COR-L47 (cell line): ENCODE data around the gene VGLL2.
"Not testable (repeated sequence)": the region's sequence is repeated elsewhere in the genome, so short reads cannot be mapped to it uniquely, and the experiment has no call there.

Experiments
- DNase-seq: peaks from one replicate; lab custom pipeline; 2025; lab: John Stamatoyannopoulos, UW

VGLL2 gene, protein sequence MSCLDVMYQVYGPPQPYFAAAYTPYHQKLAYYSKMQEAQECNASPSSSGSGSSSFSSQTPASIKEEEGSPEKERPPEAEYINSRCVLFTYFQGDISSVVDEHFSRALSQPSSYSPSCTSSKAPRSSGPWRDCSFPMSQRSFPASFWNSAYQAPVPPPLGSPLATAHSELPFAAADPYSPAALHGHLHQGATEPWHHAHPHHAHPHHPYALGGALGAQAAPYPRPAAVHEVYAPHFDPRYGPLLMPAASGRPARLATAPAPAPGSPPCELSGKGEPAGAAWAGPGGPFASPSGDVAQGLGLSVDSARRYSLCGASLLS

DNA sequence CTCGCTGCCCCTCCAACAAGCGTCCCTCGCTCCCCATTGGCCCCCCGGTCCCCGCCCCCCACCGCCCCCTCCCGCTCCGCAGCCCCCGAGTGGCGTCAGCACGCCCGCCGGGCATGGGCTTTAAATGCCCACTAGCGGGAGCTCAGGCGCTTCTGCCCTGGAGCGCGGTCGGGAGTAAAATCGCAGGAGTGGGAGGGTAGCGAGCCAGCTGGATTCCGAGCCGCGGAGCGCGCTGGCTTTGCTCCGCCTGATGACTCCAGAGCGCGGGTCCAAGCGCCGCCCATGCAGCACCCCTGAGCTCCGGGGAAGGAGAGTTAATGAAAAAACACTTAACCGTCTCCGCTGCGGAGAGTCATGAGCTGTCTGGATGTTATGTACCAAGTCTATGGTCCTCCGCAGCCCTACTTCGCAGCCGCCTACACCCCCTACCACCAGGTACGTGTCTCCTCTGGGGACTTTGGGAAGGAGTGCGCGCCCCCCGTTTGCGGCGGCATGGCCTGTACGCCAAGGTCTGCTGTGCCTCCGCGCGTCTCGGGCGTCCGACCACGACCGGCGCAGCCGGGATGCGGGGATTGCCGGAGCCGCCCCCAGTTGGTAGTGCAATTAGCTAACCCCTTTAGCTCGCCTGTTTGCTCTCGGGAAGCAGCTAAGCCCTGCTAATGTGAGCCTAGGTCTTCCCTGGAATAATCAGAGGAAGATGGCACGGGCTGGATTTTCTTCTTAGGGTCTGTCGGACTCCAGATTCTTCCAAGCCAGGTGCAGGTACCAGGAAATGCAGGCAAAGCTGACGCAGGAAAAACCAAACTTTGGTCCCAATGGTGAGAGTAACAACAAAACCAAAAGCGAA, at the start of gene VGLL2:
VGLL2 (plus strand) TSS at position 149 of the 847 bp plus-strand sequence; CDS start at position 355, 206 bp downstream.
- DNase-seq: no peak

DNA sequence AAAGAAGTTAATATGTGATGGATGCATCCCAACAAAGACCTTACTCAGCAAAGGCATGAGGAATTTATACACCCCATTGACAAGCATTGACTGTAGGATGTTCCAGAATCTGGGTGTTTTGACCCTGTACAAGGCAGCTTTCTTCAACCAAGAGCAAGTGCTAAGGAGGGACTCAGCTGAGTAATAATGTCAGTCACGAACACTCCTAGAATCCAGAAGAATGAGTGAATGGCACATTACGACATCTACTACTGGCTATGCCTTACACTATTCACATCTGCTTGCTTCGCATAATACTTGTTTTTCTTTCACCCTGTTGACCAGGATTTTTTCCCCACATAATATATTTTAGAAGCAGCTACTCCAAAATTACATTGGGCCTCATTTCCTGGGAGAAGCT, 42.5 kb upstream of the VGLL2 start:
- DNase-seq: no peak

DNA sequence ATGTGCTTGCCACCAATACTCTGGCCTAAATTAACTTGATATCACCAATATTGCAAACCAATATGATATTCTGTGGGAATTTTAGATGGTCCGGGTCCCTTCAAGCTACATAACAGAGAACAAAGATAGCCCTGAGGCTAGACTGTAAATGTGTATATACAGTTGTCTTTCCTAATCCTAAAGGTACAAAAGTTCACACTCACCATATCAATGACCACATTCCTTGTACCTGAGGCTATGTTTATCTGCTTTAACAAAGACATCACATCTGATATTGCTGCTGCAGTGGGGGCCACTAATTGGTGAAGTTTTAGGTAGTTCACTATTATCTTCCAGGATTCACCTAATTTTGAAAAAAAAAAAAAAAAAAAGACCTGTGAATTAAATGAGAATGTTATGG, 38.6 kb upstream of the VGLL2 start:
- no peak for DNase-seq

DNA sequence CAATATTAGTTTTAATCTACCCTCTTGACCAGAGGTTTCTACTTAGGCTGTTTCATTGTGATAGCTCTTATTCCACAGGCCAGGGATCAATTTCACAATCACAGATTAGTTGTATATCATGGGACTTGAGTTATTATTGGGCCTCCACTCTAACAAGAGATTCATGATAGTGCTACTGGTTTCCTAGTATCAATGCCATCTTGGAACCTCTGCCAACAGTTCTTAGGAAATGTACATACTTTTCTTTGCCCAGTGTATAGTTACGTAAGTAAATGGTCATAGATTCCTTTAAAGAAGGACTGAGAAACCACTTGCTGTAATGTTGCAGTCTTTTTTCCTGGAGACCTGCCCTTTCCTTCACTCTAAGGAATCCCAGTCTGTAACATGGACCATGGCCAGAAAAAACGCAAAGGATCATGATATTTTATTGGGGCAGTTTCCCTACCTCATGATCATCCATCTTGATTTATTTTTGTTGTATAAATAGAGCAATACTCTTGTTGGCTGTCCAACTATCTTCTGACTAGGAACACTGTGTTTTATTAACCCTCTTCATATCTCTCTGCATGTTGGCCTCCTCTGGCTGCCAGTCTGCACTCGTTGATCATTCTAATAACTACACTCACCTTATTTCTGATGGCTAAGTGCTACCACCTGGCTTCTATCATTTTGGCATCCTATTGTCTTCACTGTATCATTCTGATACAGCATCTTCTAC, 38.0 kb upstream of the VGLL2 start:
- DNase-seq: no peak

DNA sequence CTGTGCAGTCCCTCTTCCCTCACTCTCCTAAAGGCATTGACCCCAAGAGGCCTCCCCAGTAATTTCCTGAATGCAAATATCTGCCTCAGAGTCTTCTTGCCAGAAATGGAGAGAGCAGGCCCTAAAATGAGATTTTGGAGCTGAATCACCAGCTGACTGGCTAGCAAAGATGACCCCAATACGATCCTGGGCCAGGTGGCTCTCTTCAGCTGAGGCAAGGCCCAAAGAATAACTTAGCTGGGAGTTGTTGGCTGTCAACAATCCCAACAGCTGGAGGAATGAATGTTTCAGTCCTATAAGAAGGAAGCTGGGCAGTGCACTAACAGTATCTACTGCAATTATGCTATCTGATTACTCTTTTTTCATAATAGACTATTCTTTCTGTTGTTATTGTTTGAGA, 37.2 kb upstream of the VGLL2 start:
- DNase-seq: no peak

DNA sequence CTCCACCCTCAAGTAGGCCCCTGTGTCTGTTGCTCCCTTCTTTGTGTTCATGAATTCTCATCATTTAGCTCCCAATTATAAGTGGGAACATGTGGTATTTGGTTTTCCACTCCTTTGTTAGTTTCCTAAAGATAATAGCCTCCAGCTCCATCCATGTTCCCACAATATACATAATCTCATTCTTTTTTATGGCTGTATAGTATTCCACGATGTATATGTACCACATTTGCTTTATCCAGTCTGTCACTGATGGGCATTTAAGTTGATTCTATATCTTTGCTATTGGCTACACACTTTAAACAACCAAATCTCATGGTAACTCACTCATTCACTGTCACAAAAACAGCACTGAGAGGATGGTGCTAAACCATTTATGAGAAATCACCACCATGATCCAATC, 35.5 kb upstream of the VGLL2 start:
- DNase-seq: no peak

DNA sequence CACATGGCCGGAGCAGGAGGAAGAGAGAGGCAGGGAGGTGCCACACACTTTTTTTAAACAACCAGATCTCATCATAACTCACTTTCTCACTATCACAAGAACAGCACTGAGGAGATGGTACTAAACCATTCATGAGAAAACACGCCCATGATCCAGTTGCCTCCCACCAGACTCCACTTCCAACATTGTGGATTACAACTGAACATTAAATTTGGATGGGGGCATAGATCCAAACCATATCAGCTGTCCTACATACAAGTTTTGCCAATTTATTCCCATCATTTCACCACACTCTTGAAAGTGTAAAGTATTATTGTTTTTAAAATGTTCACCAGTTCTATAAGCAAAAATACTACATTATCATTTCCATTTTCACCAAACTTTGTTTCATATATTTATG, 33.9 kb upstream of the VGLL2 start:
- no peak for DNase-seq

DNA sequence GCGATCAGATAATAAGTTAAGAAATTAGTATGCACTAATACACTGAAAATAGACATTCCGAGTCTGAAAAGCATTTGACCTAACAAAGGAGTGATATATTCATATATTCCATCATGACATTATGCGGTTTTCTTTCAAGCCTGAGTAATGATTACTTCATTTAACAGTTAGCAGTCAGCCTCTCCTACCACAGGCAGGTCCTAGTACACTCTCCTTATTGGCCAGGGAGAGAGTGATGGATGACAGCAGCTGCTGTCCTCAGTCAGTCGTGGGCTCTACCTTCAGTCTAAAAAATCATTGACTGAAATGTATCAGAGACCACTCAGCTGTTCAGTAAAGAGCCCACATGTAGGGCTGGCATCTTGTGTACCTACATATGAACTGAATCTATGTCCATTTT, 33.2 kb upstream of the VGLL2 start:
- no peak for DNase-seq

DNA sequence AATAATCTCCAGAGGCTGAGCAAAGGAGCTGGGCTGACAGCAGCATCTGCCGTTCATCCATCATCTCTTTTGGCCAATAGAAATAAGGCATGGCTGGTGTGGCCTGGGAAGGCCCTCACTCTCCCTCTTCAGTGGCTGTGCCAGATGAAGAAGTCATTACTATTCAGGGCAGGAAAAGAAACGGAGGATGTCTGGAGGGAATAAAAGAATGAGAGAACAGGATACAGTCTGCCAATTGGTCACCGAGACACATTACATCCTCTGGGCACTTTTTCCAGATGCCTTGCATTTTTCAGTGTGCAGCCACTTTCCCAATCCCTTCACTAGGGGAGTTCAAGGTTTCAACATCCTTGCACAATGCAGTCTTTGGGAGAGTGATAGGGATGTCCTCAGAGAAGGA, 32.2 kb upstream of the VGLL2 start:
- no peak for DNase-seq

DNA sequence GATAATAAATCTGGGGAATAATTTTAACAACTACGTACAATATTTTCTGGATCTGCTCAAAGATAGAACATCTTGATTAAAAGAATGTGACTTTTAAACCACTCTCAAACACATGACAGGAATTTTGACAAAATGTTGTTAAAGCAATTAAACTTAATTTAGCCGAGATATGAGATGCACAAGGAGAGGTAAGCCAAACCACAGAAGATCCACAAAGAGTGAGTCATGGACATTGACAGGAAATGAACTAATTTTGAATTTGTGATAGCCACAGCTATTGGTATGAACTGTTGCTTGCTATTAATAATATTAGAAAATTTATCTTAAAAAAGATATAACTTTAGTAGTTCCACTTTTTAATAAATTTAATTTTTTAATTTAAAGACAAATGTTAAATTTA, 27.8 kb upstream of the VGLL2 start:
- no peak for DNase-seq

DNA sequence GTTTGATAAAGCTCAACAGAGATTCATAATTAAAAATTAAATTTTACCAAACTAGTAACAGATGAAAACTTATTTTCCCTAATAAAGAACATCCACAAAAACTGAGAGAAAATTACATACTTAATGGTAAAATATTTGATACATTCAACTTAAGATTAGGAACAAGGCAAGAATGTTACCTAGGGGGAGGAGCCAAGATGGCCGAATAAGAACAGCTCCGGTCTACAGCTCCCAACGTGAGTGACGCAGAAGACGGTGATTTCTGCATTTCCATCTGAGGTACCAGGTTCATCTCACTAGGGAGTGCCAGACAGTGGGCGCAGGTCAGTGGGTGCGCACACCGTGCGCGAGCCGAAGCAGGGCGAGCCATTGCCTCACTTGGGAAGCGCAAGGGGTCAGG, 20.8 kb upstream of the VGLL2 start:
- DNase-seq: not testable (repeated sequence)

DNA sequence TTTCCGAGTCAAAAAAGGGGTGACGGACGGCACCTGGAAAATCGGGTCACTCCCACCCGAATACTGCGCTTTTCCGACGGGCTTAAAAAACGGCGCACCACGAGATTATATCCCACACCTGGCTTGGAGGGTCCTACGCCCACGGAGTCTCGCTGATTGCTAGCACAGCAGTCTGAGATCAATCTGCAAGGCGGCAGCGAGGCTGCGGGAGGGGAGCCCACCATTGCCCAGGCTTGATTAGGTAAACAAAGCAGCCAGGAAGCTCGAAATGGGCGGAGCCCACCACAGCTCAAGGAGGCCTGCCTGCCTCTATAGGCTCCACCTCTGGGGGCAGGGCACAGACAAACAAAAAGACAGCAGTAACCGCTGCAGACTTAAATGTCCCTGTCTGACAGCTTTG, 20.4 kb upstream of the VGLL2 start:
- not testable (repeated sequence) for DNase-seq

DNA sequence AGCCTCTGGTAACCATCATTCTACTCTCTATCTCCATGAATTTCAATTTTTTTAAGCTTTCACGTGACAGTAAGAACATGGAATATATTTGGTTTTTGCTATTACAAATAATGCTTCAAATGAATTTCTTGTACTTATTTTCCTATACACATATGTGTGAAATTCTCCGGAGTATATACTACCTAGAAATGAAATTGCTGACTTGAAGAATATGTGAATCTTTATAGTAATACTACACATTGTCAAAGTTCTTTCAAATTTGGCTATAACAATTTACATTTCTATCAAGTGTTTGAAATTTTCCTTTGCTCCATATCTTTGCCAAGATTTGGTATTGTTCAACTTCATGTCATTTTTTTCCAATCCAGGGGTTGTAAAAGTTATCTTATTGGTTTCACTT, 11.6 kb upstream of the VGLL2 start:
- DNase-seq: no peak

DNA sequence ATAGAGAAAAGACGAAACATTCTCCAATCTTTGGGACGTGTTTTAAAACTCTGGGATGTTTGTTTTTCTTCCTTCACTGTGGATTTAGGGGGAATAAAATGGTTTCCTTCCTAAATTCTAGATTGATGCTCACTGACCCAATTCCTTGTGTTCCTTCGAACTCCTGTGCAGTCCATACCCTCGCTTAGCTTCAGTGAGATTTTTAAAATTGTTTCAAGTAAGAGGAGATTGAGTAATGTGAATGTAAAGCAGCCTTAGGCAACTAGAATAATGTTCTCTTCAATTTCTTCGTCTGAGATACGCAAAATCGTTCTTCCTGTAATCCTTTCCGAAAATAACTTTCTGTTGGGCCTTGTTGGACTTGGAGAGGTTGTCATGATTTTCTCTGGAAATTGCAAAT, 2.6 kb upstream of the VGLL2 start:
- no peak for DNase-seq

DNA sequence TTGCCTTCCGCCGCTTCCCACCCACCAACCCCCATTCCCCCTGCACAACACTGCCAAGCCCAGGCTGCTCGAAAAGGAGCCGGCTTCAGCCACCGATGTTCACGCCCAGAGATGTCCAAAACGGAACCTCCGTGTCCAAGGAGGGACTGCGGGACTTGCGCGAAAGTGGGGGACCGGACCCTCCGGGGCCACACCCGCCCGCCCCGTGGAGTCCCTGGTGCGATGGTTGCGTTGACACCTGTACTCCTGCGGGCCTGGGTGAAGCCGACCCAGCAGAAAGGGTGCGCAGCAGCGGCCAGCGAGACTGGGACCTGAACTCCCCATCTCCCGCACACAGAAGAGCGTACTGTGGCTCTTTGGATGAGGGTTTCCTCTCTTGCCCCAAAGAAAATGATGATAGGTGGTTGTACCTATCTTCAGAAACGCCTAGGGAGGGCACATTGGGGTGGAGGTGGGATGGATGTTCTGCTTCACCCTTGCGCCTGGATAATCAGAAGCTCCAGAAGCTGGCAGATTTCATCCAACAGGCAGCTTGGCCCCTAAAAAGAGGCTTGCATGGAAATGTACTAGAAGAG, 1.9 kb upstream of the VGLL2 start:
- DNase-seq: no peak

DNA sequence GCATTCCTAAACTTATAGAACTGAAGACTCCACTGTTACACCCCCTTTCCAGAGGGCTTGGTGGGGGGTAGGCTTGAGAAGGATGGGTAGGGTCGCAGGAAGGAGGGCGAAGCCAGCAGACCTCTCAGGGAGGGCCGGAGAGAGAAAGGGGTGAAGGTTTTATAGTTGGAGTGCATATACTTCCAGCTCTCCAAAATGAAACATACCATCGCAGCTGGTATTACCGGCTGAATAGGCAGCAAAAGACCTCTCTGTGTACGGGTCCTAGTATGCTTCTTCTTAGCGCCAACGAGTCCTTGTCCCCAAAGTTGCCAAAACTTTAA, 1.0 kb upstream of the VGLL2 start:
- DNase-seq: no peak

DNA sequence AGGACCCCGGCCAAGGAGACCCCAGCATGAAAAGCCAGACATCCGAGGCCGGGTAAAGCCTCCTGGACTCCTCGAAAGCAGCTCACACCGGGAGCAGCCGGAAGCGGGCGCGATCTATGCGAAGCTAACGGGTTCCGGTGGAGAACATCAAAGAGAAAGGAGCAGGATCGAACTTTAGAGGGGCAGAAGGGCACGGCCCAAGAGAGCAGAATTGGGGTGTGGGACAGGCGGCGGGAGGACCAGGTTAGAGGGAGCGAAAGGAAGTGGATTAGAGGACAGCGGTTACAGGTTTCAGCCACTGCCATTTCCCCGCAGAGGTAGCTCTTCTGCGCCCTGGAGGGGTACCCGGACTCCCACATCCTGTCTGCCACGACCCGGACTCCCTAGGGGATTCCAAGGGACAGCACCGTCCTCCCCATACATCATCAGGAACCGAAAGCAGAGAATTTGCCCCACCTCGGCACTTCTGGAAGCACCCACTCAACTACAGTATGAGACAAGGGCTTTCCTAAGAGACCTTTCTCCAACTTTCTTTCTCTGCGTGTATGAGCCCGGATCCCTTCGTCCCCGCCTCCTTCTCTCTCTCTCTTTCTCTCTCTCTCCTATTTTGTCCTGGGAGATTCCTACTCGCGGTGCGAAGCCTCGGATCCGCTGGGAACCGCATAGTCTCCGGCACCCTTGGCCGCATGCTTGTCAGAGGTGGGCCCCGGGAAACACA, 507 bp upstream of the VGLL2 start:
- DNase-seq: no peak

DNA sequence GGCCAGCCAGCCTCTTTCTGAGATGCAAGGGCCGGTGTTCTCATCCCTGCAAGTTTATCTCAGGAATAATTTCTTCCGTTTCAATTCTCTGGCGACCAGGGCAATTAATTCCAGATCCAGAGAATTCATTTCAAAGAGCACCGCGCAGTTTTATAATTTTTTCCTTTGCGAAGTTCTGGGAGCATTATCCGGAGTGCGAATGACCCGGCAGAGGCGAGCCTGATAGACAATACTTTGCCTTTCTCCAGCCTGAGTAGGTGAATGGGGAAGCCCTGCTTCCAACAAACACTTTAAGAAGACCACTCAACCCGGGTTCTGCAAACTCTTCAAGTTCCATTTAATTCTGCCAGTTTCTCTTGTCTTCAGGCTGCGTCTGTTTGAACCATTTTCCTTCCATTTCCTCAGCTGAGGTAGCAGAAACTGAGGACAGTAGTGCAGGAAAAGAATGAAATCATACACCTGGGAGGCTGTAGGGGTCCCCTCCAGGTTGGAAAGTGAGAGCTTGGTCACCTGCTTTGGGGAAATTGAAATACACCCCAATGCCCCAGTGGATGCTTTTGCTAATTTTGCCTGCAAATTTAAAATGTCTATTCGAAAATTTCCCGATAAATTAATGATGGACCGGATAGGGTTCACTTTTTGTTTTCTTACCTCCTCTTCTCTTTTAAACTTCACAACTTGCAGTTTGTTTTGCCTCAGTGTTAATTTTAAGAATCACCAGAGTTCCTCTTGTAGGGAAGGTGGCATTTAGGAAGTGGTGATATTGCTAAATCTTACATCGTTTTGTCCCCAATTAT, 1.1 kb downstream of the VGLL2 start:
- DNase-seq: no peak

DNA sequence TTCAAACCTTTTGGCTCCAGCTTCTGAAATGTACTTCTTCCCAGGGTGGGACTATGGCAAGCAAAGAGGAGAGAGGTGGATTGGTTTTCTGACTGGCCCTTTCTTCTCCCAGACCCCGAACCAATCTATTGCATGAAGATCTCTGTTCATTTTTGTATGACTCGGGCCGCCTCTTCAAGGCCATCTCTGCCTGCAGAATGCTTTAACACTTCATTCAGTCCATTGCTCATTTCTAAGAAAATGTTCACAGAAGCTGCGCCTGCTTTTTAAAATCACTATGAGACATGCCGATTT, 1.6 kb downstream of the VGLL2 start:
- DNase-seq: no peak

DNA sequence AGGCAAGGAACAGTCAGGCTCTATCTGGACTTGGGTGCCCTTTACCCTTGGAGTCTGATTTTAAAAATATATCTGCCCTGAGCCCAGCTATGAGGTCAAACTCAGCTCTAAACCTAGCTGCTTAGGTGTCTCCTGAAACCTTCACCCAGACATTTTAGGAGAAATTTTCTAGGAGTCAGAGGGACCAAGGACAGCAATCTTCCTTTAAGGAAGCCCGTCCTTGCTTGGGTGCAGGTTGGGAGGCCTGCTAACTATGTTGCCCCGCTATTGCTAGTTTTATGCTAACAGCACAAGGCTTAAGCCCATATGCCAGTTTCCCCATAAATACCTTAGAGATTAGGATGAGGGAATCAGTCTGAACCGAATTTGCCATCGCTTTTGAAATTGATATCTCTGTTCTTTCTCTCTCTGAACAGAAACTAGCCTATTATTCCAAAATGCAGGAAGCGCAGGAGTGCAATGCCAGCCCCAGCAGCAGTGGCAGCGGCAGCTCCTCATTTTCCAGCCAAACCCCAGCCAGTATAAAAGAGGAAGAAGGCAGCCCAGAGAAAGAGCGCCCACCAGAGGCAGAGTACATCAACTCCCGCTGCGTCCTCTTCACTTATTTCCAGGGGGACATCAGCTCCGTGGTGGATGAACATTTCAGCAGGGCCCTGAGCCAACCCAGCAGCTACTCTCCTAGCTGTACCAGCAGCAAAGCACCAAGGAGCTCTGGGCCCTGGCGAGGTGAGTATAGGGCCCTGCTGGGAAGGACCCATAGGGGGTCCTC, 2.6 kb downstream of the VGLL2 start:
- no peak for DNase-seq

DNA sequence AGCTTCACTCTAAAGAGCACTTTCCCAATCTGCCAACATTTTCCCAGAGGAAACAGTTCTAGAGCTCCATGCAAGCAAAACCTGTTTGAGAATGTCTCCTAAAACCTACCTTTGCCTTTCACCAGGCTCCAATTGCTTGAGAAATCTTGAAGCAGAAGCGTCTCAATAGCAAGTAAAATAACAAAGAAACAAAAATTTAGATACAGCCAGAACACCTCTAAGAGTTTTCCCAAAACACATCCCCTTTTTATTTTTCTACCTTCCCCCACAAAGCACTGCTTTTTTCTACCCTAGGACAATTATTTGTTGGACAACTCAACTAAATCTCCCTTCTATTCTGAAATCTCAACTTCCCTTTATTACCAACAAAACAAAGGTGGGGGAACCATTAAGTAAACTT, 3.6 kb downstream of the VGLL2 start:
- DNase-seq: no peak
